Hair follicle dermal papilla cell (primary cell): Measurements from ENCODE around the gene RBM15B. TPM values are rescaled to one million over a fixed set of nuclear protein-coding genes. Genes with fewer than 3 reads are reported as not detected.

ENCODE experiments used
- total RNA-seq: library from RNA; depleted of rRNA; stranded (reverse); fragments of >200 nt; gene quantifications from 2 replicates; pipeline ENCODE4 v1.2.3, GENCODE V29; 2012

RBM15B gene, protein sequence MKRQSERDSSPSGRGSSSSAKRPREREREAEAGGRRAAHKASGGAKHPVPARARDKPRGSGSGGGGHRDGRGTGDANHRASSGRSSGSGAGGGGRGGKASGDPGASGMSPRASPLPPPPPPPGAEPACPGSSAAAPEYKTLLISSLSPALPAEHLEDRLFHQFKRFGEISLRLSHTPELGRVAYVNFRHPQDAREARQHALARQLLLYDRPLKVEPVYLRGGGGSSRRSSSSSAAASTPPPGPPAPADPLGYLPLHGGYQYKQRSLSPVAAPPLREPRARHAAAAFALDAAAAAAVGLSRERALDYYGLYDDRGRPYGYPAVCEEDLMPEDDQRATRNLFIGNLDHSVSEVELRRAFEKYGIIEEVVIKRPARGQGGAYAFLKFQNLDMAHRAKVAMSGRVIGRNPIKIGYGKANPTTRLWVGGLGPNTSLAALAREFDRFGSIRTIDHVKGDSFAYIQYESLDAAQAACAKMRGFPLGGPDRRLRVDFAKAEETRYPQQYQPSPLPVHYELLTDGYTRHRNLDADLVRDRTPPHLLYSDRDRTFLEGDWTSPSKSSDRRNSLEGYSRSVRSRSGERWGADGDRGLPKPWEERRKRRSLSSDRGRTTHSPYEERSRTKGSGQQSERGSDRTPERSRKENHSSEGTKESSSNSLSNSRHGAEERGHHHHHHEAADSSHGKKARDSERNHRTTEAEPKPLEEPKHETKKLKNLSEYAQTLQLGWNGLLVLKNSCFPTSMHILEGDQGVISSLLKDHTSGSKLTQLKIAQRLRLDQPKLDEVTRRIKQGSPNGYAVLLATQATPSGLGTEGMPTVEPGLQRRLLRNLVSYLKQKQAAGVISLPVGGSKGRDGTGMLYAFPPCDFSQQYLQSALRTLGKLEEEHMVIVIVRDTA
- total RNA-seq, result 52.9 and 59.2 TPM in 2 replicates

DNA sequence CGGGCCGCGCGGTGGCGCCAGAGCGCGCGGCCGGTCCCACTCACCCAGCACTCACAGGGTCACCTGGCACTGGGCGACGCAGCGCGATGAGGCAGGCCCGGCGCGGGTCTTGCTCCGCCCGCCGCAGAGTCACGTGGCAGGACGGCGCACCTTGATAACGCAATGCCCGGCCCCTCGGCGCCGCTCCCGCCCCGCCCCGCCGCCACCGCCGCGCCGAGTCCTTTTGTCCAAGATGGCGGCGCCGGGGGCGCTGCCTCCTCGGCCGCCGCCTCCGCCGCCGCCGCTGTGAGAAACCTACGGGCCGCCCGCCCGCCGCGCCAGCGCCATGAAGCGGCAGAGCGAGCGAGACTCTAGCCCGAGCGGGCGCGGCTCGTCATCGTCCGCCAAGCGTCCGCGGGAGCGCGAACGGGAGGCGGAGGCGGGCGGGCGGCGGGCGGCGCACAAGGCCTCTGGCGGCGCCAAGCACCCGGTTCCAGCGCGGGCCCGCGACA lies at the start of gene RBM15B:
Gene RBM15B (plus strand): TSS at position 211 of the 491 bp plus-strand sequence. CDS start 115 bp downstream, at position 326.

DNA sequence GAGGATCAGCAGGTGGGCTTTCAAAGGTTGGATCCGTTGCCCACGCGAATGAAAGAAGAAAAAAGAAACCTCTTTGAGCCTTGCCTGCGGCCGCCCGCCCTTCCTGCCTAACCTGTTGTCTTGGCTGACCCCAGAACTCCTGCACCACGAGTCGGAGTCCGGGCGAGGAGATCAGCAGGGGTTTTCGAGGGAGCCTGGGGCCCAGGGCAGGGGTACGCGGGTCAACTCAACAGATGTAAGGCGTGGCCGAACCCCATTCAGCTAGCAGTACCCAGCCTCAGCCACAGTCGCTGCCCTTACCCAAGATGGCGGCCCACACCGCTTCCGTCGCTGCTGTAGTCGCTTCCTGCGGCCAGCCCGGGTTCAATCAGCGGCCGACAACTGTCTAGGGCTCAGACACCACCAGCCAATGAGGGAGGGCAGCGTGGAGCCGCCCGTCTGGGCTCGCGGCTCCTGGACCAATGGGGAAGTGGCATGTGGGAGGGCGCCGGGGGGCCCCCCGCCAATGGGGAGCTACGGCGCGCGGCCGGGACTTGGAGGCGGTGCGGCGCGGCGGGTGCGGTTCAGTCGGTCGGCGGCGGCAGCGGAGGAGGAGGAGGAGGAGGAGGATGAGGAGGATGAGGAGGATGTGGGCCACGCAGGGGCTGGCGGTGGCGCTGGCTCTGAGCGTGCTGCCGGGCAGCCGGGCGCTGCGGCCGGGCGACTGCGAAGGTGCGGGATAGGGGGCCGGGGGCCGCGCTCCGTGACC lies 6.2 kb upstream of the RBM15B start, which contains the start of gene MANF:
Gene MANF (plus strand): TSS at position 566 of the 748 bp plus-strand sequence. CDS start 52 bp downstream, at position 618.

Other genes with a start within 250 kb of the RBM15B start
- gene MANF, start 6.0 kb upstream of the RBM15B start, total RNA-seq, result 39.9 and 44.8 TPM in 2 replicates
- gene DCAF1, start 108.7 kb downstream of the RBM15B start, total RNA-seq, result 14.5 and 16.9 TPM in 2 replicates
- 23.6 and 29.2 TPM in 2 replicates for gene RAD54L2, start 147.4 kb downstream of the RBM15B start, total RNA-seq